Stimulated activated naive CD8-positive, alpha-beta T cell treated with anti-CD3 and anti-CD28 coated beads, Interleukin-15, amount 100 ng/mL, for 72 hours (primary cell): ENCODE data around the gene PDIA5.

ENCODE experiments used
- ATAC-seq: fragments of 150-1000 bp; cut with Tn5 transposase; 2 replicates; pipeline ENCODE4 v1.10.0; 2021; ENCODE audit warnings: mild to moderate bottlenecking, moderate library complexity
- DNase-seq, 2 donors: peaks; one replicate each; pipeline ENCODE4 v3.0.0; 2021 to 2022
- H3K27ac Mint-ChIP-seq, 2 donors: one replicate each; pipeline ENCODE4 v1.8.0; 2022; ENCODE audit warnings: mild to moderate bottlenecking in 2 of 2, mixed read lengths in 2 of 2, moderate library complexity in 2 of 2
- H3K27me3 Mint-ChIP-seq: one replicate; pipeline ENCODE4 v1.8.0; 2022; ENCODE audit warnings: mixed read lengths
- H3K4me1 Mint-ChIP-seq: one replicate; pipeline ENCODE4 v1.8.0; 2022; ENCODE audit warnings: mild to moderate bottlenecking, mixed read lengths
- H3K4me3 Mint-ChIP-seq, 2 donors: one replicate each; pipeline ENCODE4 v1.8.0; 2022; ENCODE audit warnings: mild to moderate bottlenecking in 2 of 2, mixed read lengths in 2 of 2, moderate library complexity in 1 of 2
- H3K9me3 Mint-ChIP-seq, 2 donors: one replicate each; pipeline ENCODE4 v1.8.0; 2022; ENCODE audit warnings: mixed read lengths in 2 of 2

Gene PDIA5

DNA sequence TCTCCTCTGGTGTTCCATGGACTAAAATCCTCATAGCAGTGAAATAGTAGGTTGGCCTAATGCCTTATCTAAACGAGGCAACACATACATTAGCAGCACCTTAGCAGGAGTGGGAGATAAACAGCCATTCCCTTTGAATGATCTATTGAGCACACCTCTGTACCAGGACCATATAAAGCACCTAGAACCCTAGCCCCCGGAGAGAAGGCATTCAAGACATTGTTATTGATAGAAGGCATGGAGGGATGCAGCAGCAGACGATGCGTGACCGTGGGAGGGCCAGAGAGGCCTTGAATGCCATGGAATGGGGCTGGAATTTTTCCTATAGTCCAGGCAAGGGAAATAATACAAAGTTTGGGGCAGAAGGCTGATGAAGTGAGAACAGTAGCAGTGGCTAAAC is 32.7 kb upstream of the PDIA5 start:
- Mint-ChIP-seq H3K4me1 (no peaks in the 10 kb centered on the region), H3K4me3 (no peak overlapping the region), H3K27me3 (peaks cover 58% of the 10 kb centered on the region), H3K27ac (no peak overlapping the region), H3K9me3 (no peaks in the 10 kb centered on the region)
- DNase-seq (no peak), ATAC-seq (no peak)

GRCh38 chr3:123034996-123035395 is 31.8 kb upstream of the PDIA5 start:
- Mint-ChIP-seq H3K4me3 (no peak overlapping the region), H3K27me3 (peaks cover 56% of the 10 kb centered on the region), H3K4me1 (no peaks in the 10 kb centered on the region), H3K27ac (no peak overlapping the region), H3K9me3 (no peaks in the 10 kb centered on the region)
- DNase-seq (no peak), ATAC-seq (no peak)

DNA sequence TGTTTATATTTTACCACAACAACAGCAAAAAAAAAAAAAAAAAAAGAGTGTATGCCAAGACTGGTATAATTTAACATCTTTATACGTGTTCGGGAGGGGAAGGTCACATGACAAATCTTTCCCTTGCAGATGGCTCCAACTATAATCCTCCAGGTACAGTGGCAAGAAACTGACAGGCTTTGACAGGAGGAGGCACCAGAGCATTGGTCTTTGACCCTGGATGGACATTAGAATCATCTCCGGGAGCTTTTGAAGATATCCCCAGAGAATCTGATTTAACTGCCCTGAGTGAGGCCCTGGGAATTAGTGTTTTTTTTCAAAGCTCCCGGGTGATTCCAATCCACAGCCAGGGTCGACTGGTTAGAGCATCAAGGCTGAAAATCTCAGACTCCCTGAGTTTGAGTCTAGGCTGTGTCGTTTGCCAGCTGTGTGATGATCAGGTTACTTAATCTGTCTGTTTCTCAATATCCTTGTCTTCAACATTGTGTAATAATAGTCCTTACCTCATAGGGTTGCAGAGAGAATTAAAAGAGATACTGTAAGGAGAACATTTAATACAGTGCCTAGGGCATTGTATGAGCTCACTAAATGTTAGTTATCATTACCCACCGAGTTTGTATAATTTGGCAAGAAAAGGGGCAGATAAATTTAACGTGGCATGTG is 30.3 kb upstream of the PDIA5 start:
- Mint-ChIP-seq H3K9me3 (no peaks in the 10 kb centered on the region), H3K4me3 (no peak overlapping the region), H3K27ac (no peak overlapping the region), H3K27me3 (peaks cover 64% of the 10 kb centered on the region), H3K4me1 (no peaks in the 10 kb centered on the region)
- DNase-seq (no peak), ATAC-seq (no peak)

GRCh38 chr3:123037015-123037375 is 29.8 kb upstream of the PDIA5 start:
- ATAC-seq: no peak
- Mint-ChIP-seq H3K9me3 (no peaks in the 10 kb centered on the region), H3K27ac (no peak overlapping the region)

DNA sequence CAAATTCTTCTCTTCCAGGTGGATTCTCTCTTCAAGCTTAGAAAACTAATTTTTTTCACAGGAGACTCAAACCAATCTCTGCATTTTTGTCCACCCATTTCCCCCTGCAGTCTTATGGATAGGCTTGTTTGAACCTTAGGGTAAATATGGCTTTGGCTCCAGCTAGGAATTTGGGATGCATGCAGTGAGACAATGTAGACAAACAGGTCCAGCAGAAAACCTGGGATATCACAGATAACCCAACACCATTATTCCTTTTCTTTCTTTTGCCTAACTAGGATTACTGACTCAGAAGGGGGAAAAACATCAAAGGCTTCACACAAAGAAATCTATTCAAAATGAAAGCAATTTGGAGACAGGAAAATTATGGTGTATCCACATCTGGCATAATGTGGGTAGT is 28.1 kb upstream of the PDIA5 start:
- Mint-ChIP-seq H3K4me1 (no peaks in the 10 kb centered on the region), H3K27ac (peak overlapping the region in 1 of 2 donors; percentile 38), H3K27me3 (peaks cover 64% of the 10 kb centered on the region), H3K4me3 (no peak overlapping the region), H3K9me3 (no peaks in the 10 kb centered on the region)
- DNase-seq (no peak), ATAC-seq (no peak)

More at GRCh38 chr3:123037015-123037375, 29.8 kb upstream of the PDIA5 start:
- no peak for DNase-seq
- no peaks in the 10 kb centered on the region for H3K4me1 Mint-ChIP-seq
- H3K4me3 Mint-ChIP-seq: no peak overlapping the region
- H3K27me3 Mint-ChIP-seq: peaks cover 64% of the 10 kb centered on the region

DNA sequence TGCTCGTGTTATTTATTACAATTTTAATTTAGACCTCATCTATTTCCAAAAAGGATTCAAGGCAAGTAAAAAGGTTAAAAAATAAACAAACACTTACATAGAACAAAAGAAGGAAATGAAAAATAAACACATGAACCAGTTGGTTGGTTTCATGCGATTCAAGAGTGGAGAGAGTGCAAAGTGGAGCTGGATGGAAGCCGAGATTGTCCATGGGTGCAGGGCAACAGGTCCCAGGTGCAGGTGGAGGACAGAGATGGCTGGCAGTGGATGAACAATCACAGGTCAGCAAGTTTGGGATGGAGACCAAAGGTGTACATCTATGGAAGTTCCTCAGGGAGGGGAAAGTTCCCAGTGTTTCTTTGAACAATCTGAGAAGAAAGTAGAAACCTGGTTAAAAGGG is 27.6 kb upstream of the PDIA5 start:
- ATAC-seq: no peak
- Mint-ChIP-seq H3K4me1 (no peaks in the 10 kb centered on the region), H3K27ac (peak overlapping the region in 1 of 2 donors; percentile 38), H3K4me3 (no peak overlapping the region), H3K9me3 (no peaks in the 10 kb centered on the region), H3K27me3 (peaks cover 62% of the 10 kb centered on the region)
- DNase-seq: no peak

GRCh38 chr3:123042413-123042812 is 24.4 kb upstream of the PDIA5 start:
- no peak for DNase-seq
- no peak overlapping the region for H3K27ac Mint-ChIP-seq

GRCh38 chr3:123044981-123045763 is 21.7 kb upstream of the PDIA5 start:
- Mint-ChIP-seq H3K27ac (no peak overlapping the region), H3K27me3 (peaks cover 29% of the 10 kb centered on the region), H3K4me3 (no peak overlapping the region), H3K4me1 (no peaks in the 10 kb centered on the region), H3K9me3 (no peaks in the 10 kb centered on the region)
- DNase-seq: no peak
- ATAC-seq: no peak

More at GRCh38 chr3:123042413-123042812, 24.4 kb upstream of the PDIA5 start:
- Mint-ChIP-seq H3K4me1 (no peaks in the 10 kb centered on the region), H3K4me3 (no peak overlapping the region), H3K9me3 (no peaks in the 10 kb centered on the region), H3K27me3 (peaks cover 44% of the 10 kb centered on the region)
- no peak for ATAC-seq

- H3K4me3 Mint-ChIP-seq: no peak overlapping the region
- no peak for DNase-seq
- H3K4me1 Mint-ChIP-seq: no peaks in the 10 kb centered on the region
- no peak overlapping the region for H3K27ac Mint-ChIP-seq
- peaks cover 21% of the 10 kb centered on the region for H3K27me3 Mint-ChIP-seq
- ATAC-seq: no peak
- no peaks in the 10 kb centered on the region for H3K9me3 Mint-ChIP-seq
Observed at GRCh38 chr3:123046262-123047061, 20.4 kb upstream of the PDIA5 start.

DNA sequence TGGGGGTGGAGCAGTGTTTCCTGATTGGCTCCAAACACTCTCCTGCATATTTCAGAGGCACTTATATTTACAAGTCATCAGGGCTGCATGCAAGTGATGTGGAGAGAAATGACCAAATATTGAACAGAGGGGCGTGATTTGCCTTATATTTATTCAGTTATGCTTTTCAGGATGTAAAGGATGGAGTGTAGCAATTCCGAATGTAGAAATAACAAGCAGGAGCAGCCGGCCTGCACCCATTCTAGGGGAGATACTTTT is 19.8 kb upstream of the PDIA5 start:
- Mint-ChIP-seq H3K27me3 (peaks cover 22% of the 10 kb centered on the region), H3K9me3 (no peaks in the 10 kb centered on the region), H3K4me1 (no peaks in the 10 kb centered on the region), H3K4me3 (no peak overlapping the region), H3K27ac (no peak overlapping the region)
- no peak for DNase-seq
- no peak for ATAC-seq

DNA sequence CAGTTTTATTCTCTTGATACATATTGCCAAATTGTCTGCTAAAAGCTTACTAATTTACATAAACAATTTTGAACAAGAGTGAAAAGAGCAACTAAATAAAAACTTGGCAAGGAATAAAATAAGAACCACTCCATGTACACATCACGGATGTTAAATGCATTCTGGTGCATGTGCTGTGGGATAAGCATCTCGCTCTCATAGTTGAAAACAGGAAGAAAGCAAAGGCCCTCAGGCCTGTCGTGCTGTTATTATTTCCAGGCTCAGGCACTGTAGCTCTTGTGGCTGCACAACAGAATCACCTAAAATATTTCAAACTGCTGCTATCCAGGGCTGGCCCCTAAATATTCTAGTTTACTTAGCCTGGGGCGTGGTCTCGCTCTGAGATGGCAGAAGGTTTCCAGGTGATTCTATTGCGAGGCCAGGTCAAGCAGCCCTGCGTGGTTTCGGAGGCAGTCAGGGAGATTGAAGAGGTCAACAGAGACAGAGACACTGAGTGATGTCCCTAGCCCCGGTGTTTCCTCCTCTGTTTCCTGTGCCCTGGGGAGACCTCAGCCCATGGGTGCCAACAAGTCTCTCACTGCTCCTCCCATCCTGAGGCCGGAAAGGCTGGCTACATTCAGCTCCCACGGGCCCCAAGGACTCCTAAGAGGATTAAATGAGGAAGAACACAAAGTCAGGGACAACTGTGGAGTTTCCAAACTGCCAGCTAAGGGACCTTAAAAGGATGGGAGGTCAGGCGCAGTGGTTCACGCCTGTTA is 18.2 kb upstream of the PDIA5 start:
- no peak for ATAC-seq
- Mint-ChIP-seq H3K4me1 (no peaks in the 10 kb centered on the region), H3K27ac (no peak overlapping the region), H3K27me3 (peaks cover 33% of the 10 kb centered on the region), H3K4me3 (no peak overlapping the region), H3K9me3 (no peaks in the 10 kb centered on the region)
- DNase-seq: no peak

- H3K27ac Mint-ChIP-seq: no peak overlapping the region
- no peak for ATAC-seq
- H3K4me1 Mint-ChIP-seq: no peaks in the 10 kb centered on the region
- H3K4me3 Mint-ChIP-seq: no peak overlapping the region
- DNase-seq: no peak
- H3K9me3 Mint-ChIP-seq: no peaks in the 10 kb centered on the region
- H3K27me3 Mint-ChIP-seq: peaks cover 37% of the 10 kb centered on the region
Observed at GRCh38 chr3:123050666-123051065, 16.2 kb upstream of the PDIA5 start.

DNA sequence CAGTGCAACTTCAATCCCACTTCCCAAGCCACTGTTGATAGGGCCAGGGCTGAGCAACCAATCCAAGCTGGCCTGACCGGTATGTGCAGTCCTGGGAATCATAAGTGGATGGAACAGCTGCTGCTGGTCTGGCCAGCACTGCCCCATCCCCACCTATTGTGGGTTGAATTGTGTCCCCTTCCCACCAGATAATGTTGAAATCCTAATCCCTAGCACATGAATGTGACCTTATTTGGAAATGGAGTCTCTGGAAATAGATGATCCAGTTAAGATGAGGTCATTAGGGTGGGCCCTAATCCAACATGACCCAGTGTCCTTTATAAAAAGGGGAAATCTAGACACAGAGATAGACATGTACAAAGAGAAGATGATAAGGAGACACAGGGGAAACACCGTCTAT is 13.7 kb upstream of the PDIA5 start:
- peaks cover 32% of the 10 kb centered on the region for H3K27me3 Mint-ChIP-seq
- DNase-seq (no peak), ATAC-seq (no peak)
- H3K4me3 Mint-ChIP-seq: no peak overlapping the region
- no peak overlapping the region for H3K27ac Mint-ChIP-seq
- no peaks in the 10 kb centered on the region for H3K4me1 Mint-ChIP-seq
- no peaks in the 10 kb centered on the region for H3K9me3 Mint-ChIP-seq

DNA sequence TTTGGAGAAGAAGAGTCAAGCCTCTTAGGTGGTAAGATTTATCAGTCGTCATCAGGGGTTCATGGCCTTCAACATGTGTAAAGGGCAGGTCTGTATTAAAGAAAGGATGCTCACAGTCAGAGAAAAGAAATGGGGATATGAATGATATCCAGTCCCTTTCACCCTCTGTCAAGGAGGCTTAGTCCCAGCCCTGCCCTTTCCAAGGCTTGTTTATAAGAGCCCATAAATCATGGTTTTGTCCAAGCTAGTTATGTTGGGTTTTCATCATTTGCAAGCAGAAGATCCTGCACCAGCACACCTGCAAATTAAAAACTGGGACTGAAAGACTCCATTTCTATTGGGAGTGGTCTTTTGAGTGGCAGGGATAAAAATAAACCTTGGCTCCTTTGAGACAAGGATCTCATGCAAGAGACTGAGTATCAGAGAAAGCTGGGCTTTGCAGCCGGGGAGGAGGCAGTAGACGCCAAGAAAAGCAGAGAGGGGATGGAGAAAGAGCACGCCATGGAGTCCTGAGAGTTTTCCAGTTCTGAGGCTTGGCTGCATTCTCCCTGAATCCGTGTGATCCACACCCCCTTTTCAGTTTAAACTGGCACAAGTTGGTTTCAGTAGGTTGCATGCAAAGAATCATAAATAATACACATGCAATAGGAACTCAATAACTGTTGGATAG is 12.6 kb upstream of the PDIA5 start:
- Mint-ChIP-seq H3K4me3 (no peak overlapping the region), H3K27me3 (peaks cover 25% of the 10 kb centered on the region), H3K9me3 (no peaks in the 10 kb centered on the region), H3K4me1 (no peaks in the 10 kb centered on the region), H3K27ac (peak overlapping the region in 1 of 2 donors; percentile 0)
- ATAC-seq: no peak
- DNase-seq: no peak

DNA sequence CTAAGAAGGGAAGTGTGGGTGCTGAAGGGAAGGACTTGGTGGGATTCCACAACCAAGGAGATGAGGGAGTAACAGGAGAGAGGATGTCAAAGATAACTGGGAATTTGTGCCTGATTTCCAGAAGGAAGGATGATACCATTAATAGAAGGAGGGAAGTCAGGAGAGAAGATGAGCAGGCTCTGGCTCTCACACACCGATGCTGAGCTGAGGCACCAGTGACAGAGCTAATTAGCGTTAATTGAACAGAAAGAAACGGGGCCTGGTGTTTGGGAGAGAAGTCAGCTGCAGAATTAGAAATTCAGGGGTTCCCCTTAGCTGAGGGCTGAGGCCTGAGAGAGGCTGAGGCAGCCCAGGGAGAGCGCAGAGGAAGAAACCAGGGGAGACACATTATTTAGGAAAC is 11.9 kb upstream of the PDIA5 start:
- no peak for ATAC-seq
- peaks cover 23% of the 10 kb centered on the region for H3K27me3 Mint-ChIP-seq
- H3K9me3 Mint-ChIP-seq: no peaks in the 10 kb centered on the region
- H3K27ac Mint-ChIP-seq: peak overlapping the region in 1 of 2 donors; percentile 0
- no peaks in the 10 kb centered on the region for H3K4me1 Mint-ChIP-seq
- H3K4me3 Mint-ChIP-seq: no peak overlapping the region
- DNase-seq: no peak
